A673 (cell line): ENCODE measurements around the gene ATP6V0D1. TPM values are rescaled to one million over a fixed set of nuclear protein-coding genes. Genes with fewer than 3 reads are reported as not detected.

Source experiments
- BruUV-seq: library from RNA; stranded (reverse); fragments of 400-500 nt; replicated peaks from 2 replicates; lab custom pipeline; 2021; lab: Mats Ljungman, UMichigan
- CTCF ChIA-PET: fragments of 300-600 bp; sonication (Branson Sonifier 250); formaldehyde crosslinking; loops from one replicate; lab custom pipeline; 2022; ENCODE audit warnings: antibody characterized with exemption; lab: Charles Lee
- POLR2A ChIA-PET: fragments of 300-600 bp; sonication (Branson Sonifier 250); formaldehyde crosslinking; loops from one replicate; lab custom pipeline; 2022; ENCODE audit warnings: antibody characterized with exemption; ENCODE audit not compliant: low non-redundant PET; lab: Charles Lee
- DNase-seq: peaks from one replicate; pipeline ENCODE4 v3.0.0-alpha.2; 2015; ENCODE audit warnings: low spot score
- H3K27ac ChIP-seq: fragments of 200-600 bp; sonication (generic); 2 replicates; pipeline ENCODE4 v1.5.1; 2016; ENCODE audit warnings: mixed run types, low read depth, mild to moderate bottlenecking, mixed read lengths, antibody characterized with exemption, low read length; ENCODE audit not compliant: poor library complexity, severe bottlenecking
- H3K27me3 ChIP-seq: fragments of 200-600 bp; sonication (generic); replicated peaks from 2 replicates; pipeline ENCODE4 v1.6.1; 2017; ENCODE audit warnings: mixed run types, low read depth, mild to moderate bottlenecking, mixed read lengths, antibody characterized with exemption, low read length; ENCODE audit not compliant: insufficient read depth, poor library complexity
- H3K36me3 ChIP-seq: fragments of 200-600 bp; sonication (generic); 2 replicates; pipeline ENCODE4 v1.6.1; 2016; ENCODE audit warnings: mixed run types, mild to moderate bottlenecking, mixed read lengths, antibody characterized with exemption, low read length; ENCODE audit not compliant: insufficient read depth, poor library complexity, severe bottlenecking
- H3K4me1 ChIP-seq: fragments of 200-600 bp; sonication (generic); 2 replicates; pipeline ENCODE4 v1.6.1; 2017; ENCODE audit warnings: mixed run types, mild to moderate bottlenecking, mixed read lengths, antibody characterized with exemption, low read length; ENCODE audit not compliant: insufficient read depth, poor library complexity, severe bottlenecking
- H3K4me3 ChIP-seq: fragments of 200-600 bp; sonication (generic); 2 replicates; pipeline ENCODE4 v1.5.1; 2016; ENCODE audit warnings: low read depth, mixed run types, mild to moderate bottlenecking, mixed read lengths, low read length; ENCODE audit not compliant: poor library complexity, severe bottlenecking
- H3K9me3 ChIP-seq: fragments of 200-600 bp; sonication (generic); 2 replicates; pipeline ENCODE4 v1.6.1; 2016; ENCODE audit warnings: mixed run types, low read depth, mild to moderate bottlenecking, mixed read lengths, antibody characterized with exemption, low read length; ENCODE audit not compliant: poor library complexity, severe bottlenecking
- EZH2 ChIP-seq: fragments of 200-600 bp; sonication (generic); IDR thresholded peaks from 2 replicates; pipeline ENCODE4 v1.6.1; 2017; ENCODE audit warnings: borderline replicate concordance, low read depth, mild to moderate bottlenecking, mixed read lengths, antibody characterized with exemption, low read length; ENCODE audit not compliant: poor library complexity, severe bottlenecking
- intact Hi-C: fragments of 100-400 bp; cut with micrococcal nuclease; formaldehyde crosslinking; loops from one replicate; pipeline ENCODE4 v1.10.0; 2022; ENCODE audit not compliant: unreplicated experiment
- total RNA-seq: library from RNA; stranded (reverse); gene quantifications from 2 replicates; pipeline ENCODE4 v1.2.3, GENCODE V29; 2021
- TF ChIP-seq, protein P1 (sequence below): fragments of 300-800, 200-600 bp; sonication (generic); conservative IDR thresholded peaks from 2 replicates; pipeline ENCODE4 v1.5.1; 2017; ENCODE audit warnings: low read depth, mild to moderate bottlenecking, antibody characterized with exemption, low read length, moderate library complexity, mixed read lengths

Gene ATP6V0D1
- total RNA-seq, 1 experiment from 2014 or later, result 63.9 TPM

DNA sequence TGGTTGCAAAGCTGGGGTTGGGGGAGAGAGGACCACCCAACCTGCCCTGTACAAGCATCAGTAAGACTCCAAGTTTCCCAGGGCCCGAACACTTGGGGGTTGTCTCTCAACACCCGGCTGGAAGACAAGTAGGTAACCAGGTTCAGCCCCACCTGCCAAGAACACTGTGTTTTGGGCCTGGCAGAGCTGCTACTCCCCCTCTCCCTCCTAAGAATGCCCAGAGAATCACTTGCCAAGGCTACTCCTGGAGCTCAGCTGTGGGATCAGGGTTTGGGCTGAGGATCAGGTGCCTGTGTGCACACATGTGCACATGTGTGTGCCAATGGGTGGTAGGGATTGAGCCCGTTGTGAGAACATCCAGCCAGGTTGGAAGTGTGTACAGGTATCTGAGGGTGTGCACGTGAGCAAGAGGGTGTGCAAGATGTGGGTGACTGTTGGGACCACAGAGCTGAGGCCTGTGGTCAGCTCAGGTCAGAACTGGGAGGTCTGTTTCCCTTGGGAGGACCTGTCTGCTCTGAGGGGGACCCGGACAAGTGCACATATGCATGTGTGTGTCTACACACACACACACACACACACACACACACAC, 47.7 kb downstream of the ATP6V0D1 start:
- Histone ChIP-seq H3K9me3 (no peaks in the 10 kb centered on the region), H3K4me1 (peaks cover 4% of the 10 kb centered on the region), H3K4me3 (no peak overlapping the region), H3K27me3 (peaks cover 3% of the 10 kb centered on the region), H3K27ac (no peak overlapping the region), H3K36me3 (no peaks in the 10 kb centered on the region)
- TF ChIP-seq, protein P1, sequence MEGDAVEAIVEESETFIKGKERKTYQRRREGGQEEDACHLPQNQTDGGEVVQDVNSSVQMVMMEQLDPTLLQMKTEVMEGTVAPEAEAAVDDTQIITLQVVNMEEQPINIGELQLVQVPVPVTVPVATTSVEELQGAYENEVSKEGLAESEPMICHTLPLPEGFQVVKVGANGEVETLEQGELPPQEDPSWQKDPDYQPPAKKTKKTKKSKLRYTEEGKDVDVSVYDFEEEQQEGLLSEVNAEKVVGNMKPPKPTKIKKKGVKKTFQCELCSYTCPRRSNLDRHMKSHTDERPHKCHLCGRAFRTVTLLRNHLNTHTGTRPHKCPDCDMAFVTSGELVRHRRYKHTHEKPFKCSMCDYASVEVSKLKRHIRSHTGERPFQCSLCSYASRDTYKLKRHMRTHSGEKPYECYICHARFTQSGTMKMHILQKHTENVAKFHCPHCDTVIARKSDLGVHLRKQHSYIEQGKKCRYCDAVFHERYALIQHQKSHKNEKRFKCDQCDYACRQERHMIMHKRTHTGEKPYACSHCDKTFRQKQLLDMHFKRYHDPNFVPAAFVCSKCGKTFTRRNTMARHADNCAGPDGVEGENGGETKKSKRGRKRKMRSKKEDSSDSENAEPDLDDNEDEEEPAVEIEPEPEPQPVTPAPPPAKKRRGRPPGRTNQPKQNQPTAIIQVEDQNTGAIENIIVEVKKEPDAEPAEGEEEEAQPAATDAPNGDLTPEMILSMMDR, result no peak
- TF ChIP-seq EZH2, result no peak
- BruUV-seq, result no TSS peak
- ChIA-PET POLR2A (no interaction called here), CTCF (no interaction called here)
- intact Hi-C loops, result no loop called here
- no peak for DNase-seq

DNA sequence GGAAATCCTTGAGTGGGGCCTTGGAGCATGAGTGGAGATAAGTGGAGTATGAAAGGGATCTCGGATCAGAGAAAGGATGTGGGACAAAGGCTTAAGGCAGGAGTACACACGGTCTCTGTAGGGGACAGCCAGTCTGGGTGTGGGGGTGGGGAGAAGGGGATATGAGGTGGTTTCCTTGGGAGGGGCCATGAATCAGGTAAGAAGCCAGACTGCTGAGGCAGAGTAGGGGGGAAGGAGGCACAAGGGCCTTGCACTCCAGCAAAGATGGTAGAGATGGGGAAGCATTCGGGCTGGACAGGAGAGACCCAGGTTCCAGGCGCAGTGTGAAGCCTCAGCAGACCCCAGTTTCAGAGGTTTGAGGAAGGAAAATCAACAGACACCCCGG, 48.5 kb downstream of the ATP6V0D1 start:
- Histone ChIP-seq H3K27ac (no peak overlapping the region), H3K4me1 (peaks cover 4% of the 10 kb centered on the region), H3K27me3 (peaks cover 3% of the 10 kb centered on the region), H3K9me3 (no peaks in the 10 kb centered on the region), H3K4me3 (no peak overlapping the region), H3K36me3 (no peaks in the 10 kb centered on the region)
- BruUV-seq, result no TSS peak
- intact Hi-C loops, result no loop called here
- TF ChIP-seq, protein P1, result no peak
- no peak for TF ChIP-seq EZH2
- no peak for DNase-seq
- ChIA-PET CTCF (interaction anchor here (0.5 kb wide), 1 partner anchor 22 kb away, joined by 3 read pairs; no protein-coding TSS in a partner anchor), POLR2A (interaction anchor here (0.7 kb wide), 1 partner anchor 73 kb away, joined by 15 read pairs; no protein-coding TSS in a partner anchor)

DNA sequence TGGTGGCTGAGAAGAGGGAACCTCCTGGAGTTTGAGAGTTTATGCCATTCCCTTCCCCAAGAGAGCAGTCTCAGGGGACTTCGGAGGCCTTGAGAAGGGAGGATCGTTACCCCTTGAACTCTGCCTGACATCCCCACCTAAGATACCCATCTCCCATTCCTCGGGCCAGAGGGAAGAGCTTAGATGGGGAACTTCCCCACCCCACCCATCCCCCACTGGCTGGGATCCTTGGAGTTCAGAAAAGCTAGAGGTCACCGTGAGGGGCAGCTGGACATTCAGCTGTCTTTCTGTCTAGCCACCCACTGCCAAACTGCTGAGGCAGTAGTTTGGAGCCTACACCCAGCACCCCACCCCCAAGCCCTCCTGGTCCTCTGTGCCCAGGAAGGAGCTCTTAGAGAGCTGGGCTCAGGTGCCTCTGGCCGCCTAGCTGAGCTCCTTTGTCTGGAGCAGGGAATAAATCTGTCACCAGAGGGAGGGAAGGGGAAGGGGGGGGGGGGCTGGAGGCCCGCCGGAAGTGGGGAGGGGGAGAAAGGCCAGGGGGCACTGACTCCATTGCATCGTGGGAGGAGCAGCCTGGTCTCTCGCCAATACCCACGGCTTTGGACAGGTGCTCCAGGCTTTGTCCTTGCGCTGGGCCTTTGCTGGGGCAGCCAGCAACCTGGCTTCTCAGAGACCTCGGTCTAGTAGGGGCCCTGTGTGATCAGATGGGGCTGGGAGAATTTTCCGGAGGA, 49.0 kb downstream of the ATP6V0D1 start:
- no peaks in the 10 kb centered on the region for H3K36me3 ChIP-seq
- no peaks in the 10 kb centered on the region for H3K9me3 ChIP-seq
- H3K27me3 ChIP-seq, result peaks cover 3% of the 10 kb centered on the region
- no TSS peak for BruUV-seq
- intact Hi-C loops, result no loop called here
- ChIA-PET CTCF (interaction anchor here (0.5 to 0.7 kb wide), 4 partner anchors 10 to 153 kb away, joined by 3 to 8 read pairs (median 5); partner anchors contain the start of gene PLEKHG4), POLR2A (interaction anchor here (0.6 to 0.7 kb wide), 3 partner anchors 73 to 741 kb away, joined by 3 to 15 read pairs (median 5); no protein-coding TSS in a partner anchor)
- H3K4me3 ChIP-seq, result peak overlapping the region; percentile 52
- H3K27ac ChIP-seq, result no peak overlapping the region
- DNase-seq, result no peak
- TF ChIP-seq, protein P1, result no peak
- TF ChIP-seq EZH2, result no peak
- peaks cover 4% of the 10 kb centered on the region for H3K4me1 ChIP-seq
